Measurements from ENCODE around the gene RHOF.

Gene RHOF

DNA sequence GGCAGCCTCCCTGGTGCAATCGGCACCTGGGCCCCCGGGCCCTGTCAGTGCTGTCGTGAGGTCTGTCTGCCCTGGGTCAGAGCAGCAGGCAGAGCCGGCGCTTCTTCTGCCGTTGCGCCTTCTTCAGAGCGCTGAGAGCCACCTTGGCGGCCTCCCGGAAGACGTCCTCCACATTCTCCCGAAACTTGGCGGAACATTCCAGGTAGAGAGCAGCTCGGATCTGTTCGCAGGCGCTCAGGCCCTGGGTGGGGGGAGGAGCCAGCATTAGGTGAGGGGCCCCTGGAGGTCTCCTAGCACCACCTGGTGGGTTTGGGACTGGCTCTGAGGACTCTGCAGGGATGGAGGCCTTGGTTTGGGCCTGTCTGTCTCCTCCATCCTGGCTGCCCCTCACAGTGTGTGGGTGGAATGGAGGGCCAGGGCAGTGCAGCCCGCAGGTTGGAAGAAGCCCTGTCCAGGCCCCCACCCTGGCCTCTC is 14.0 kb downstream of the RHOF start:
- Histone ChIP-seq H3K79me2 (ENCODE audit: insufficient read depth, low read length) (peaks cover 9% of the 10 kb centered on the region), H3K4me3 (ENCODE audit: insufficient read depth, low read length, poor library complexity, severe bottlenecking) (no peak overlapping the region), H3F3A (ENCODE audit: insufficient read depth) (peaks cover 15% of the 10 kb centered on the region), H3K9me2 (replicated peaks; ENCODE audit: insufficient read depth, low read length) (no peaks in the 10 kb centered on the region), H3K36me3 (ENCODE audit: low read length) (no peaks in the 10 kb centered on the region), H3K27ac (ENCODE audit: low read depth, low read length) (no peak overlapping the region), H3K4me2 (ENCODE audit: low read depth, low read length, poor library complexity, severe bottlenecking) (no peak overlapping the region), H3K9me3 (ENCODE audit: insufficient read depth, low read length) (no peaks in the 10 kb centered on the region), H4K20me1 (ENCODE audit: low read depth, low read length) (no peaks in the 10 kb centered on the region), H3K9ac (ENCODE audit: low read length) (no peak overlapping the region), H3K27me3 (ENCODE audit: low read length) (no peaks in the 10 kb centered on the region), H2AFZ (ENCODE audit: low read depth, low read length, severe bottlenecking) (no peak overlapping the region)
- TF ChIP-seq, protein P1, sequence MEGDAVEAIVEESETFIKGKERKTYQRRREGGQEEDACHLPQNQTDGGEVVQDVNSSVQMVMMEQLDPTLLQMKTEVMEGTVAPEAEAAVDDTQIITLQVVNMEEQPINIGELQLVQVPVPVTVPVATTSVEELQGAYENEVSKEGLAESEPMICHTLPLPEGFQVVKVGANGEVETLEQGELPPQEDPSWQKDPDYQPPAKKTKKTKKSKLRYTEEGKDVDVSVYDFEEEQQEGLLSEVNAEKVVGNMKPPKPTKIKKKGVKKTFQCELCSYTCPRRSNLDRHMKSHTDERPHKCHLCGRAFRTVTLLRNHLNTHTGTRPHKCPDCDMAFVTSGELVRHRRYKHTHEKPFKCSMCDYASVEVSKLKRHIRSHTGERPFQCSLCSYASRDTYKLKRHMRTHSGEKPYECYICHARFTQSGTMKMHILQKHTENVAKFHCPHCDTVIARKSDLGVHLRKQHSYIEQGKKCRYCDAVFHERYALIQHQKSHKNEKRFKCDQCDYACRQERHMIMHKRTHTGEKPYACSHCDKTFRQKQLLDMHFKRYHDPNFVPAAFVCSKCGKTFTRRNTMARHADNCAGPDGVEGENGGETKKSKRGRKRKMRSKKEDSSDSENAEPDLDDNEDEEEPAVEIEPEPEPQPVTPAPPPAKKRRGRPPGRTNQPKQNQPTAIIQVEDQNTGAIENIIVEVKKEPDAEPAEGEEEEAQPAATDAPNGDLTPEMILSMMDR (IDR thresholded peaks at IDR 0.05; ENCODE audit: insufficient read depth, low read length, poor library complexity, severe bottlenecking) = no peak
- TF ChIP-seq EZH2phosphoT487 (conservative IDR thresholded peaks at IDR 0.05; ENCODE audit: low read length) = no peak

DNA sequence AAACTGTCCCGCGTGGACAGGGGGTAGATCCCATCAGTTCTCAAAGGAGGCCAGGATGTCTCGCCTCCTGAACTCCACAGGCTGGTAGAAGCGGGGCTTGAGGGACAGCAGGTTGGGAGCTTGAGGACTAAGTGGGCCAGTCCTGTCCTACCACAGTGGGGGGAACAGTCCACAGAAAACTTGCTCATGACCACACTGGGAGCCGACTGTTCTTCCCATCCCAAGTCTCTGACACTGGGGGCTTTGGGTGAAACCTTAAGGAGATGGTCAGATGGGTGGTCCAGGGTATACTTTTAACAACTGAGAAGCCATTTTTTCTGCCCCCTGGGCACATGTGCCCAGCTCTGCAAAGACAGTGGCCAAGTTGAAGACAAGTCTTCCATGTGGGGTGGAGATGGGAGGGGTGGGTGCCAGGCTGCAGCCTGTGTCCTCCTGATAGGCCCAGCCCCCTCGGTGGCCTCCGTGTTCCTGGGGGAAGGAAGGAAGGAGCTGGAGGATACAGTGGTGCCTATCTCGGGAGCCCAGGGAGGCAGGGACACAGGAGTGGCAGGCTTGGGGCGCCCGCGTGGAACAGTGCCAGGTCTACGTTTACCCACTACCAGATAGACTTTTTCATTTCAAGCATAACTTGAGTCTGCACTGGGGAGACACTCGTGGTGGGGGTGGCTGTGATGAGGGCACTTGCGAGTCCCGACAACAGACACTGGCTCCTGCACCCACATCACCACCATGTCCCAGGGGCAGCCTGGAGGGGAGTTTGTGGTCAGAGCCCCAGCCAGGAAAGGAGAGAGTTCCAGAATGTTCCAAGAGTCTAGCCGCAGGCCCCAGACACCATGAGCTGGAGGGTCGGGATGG is 14.7 kb downstream of the RHOF start:
- H3F3A ChIP-seq (ENCODE audit: insufficient read depth) = peaks cover 15% of the 10 kb centered on the region
- H3K4me3 ChIP-seq (ENCODE audit: insufficient read depth, low read length, poor library complexity, severe bottlenecking) = no peak overlapping the region
- no peak overlapping the region for H3K9ac ChIP-seq (ENCODE audit: low read length)
- TF ChIP-seq, protein P1 (IDR thresholded peaks at IDR 0.05; ENCODE audit: insufficient read depth, low read length, poor library complexity, severe bottlenecking) = no peak
- TF ChIP-seq EZH2phosphoT487 (conservative IDR thresholded peaks at IDR 0.05; ENCODE audit: low read length) = no peak
- no peaks in the 10 kb centered on the region for H3K27me3 ChIP-seq (ENCODE audit: low read length)
- no peak overlapping the region for H3K4me2 ChIP-seq (ENCODE audit: low read depth, low read length, poor library complexity, severe bottlenecking)
- H3K9me3 ChIP-seq (ENCODE audit: insufficient read depth, low read length) = no peaks in the 10 kb centered on the region
- H4K20me1 ChIP-seq (ENCODE audit: low read depth, low read length) = no peaks in the 10 kb centered on the region
- peaks cover 4% of the 10 kb centered on the region for H3K79me2 ChIP-seq (ENCODE audit: insufficient read depth, low read length)
- no peaks in the 10 kb centered on the region for H3K9me2 ChIP-seq (replicated peaks; ENCODE audit: insufficient read depth, low read length)
- H2AFZ ChIP-seq (ENCODE audit: low read depth, low read length, severe bottlenecking) = no peak overlapping the region
- H3K36me3 ChIP-seq (ENCODE audit: low read length) = no peaks in the 10 kb centered on the region
- no peak overlapping the region for H3K27ac ChIP-seq (ENCODE audit: low read depth, low read length)

DNA sequence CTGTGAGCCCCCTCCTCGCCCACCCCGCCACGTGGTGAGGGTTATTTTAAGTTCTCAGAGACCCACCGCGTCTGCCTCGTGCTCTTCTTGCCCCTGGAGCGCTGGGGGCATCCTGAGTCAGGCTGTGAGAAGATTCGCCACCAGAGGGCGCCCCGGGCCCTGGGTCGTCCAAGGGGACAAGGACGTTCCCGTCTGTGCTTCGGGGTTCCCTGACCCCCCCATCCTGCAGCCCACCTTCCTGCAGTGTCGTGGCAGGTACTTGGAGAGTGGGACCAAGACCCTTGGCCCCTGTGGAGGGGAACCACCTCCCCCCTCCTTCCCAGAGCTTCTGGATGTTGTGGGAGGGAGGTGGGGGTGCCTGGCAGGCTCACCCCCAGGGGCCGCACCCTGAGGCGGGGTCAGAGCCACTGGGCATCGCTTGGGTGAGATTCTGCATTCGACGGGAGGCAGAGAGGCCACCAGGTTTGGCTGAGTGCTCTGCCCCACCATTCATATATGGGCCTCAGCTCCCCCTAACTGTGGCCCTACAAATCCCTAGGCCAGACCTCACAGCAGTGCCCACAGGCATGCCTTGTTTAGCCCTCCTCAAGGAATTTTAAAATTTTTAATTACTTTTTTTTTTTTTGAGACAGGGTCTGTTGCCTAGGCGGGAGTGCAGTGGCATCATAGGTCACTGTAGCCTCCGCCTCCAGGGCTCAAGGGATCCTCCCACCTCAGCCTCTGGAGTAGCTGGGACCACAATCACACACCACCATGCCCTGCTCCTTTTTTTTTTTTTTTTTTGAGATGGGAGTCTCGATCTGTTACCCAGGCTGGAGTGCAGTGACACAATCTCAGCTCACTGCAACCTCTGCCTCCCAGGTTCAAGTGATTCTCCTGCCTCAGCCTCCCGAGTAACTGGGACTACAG is 17.0 kb downstream of the RHOF start:
- Histone ChIP-seq H3K9me2 (replicated peaks; ENCODE audit: insufficient read depth, low read length) (no peaks in the 10 kb centered on the region), H2AFZ (ENCODE audit: low read depth, low read length, severe bottlenecking) (no peak overlapping the region), H3K4me3 (ENCODE audit: insufficient read depth, low read length, poor library complexity, severe bottlenecking) (no peak overlapping the region)

More for the DNA sequence above, 17.0 kb downstream of the RHOF start:
- Histone ChIP-seq H3K36me3 (ENCODE audit: low read length) (no peaks in the 10 kb centered on the region), H3K9me3 (ENCODE audit: insufficient read depth, low read length) (no peaks in the 10 kb centered on the region), H4K20me1 (ENCODE audit: low read depth, low read length) (no peaks in the 10 kb centered on the region), H3F3A (ENCODE audit: insufficient read depth) (peaks cover 6% of the 10 kb centered on the region), H3K27me3 (ENCODE audit: low read length) (no peaks in the 10 kb centered on the region), H3K27ac (ENCODE audit: low read depth, low read length) (no peak overlapping the region), H3K4me2 (ENCODE audit: low read depth, low read length, poor library complexity, severe bottlenecking) (no peak overlapping the region), H3K9ac (ENCODE audit: low read length) (no peak overlapping the region; the same call in 1 of the 2 replicates), H3K79me2 (ENCODE audit: insufficient read depth, low read length) (no peaks in the 10 kb centered on the region)
- TF ChIP-seq EZH2phosphoT487 (conservative IDR thresholded peaks at IDR 0.05; ENCODE audit: low read length) = no peak
- TF ChIP-seq, protein P1 (IDR thresholded peaks at IDR 0.05; ENCODE audit: insufficient read depth, low read length, poor library complexity, severe bottlenecking) = peak; percentile 88
